ENCODE measurements around the gene COL7A1.
"Not testable (repeated sequence)": the region's sequence is repeated elsewhere in the genome, so short reads cannot be mapped to it uniquely, and the experiment has no call there.

The COL7A1 gene

DNA sequence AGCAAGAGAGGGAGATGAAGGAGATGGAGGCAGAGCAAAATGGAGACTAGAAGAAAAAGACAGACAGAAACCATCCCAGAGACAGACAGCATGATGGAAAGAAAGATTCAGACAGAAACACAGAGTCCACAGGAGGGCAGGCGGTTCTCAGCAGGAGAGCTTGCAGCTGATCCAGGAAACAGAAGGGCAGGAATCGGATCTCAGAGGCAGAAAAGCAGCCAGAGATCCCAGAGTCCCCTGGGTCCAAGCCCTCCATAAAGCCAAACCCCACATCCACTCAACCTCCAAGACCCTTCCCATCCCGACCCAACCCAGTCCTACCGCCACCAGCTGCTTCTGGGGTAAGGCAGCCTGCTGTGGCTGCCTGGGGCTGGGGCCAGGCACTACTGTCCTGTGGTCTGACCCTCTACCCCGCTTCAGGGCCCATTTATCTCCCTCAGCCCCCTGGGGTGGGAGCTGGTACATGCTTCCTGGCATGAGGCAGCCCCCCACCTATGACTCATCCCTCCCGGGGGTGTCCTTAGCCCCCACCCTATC, 31.7 kb downstream of the COL7A1 start, which contains the start of gene UCN2:
Gene UCN2 (minus strand): TSS at position 400 of the 537 bp plus-strand sequence. CDS start 657 bp downstream, outside the sequence.
- no peak for DNase-seq (ENCODE audit: low read depth in 2 of 2)

DNA sequence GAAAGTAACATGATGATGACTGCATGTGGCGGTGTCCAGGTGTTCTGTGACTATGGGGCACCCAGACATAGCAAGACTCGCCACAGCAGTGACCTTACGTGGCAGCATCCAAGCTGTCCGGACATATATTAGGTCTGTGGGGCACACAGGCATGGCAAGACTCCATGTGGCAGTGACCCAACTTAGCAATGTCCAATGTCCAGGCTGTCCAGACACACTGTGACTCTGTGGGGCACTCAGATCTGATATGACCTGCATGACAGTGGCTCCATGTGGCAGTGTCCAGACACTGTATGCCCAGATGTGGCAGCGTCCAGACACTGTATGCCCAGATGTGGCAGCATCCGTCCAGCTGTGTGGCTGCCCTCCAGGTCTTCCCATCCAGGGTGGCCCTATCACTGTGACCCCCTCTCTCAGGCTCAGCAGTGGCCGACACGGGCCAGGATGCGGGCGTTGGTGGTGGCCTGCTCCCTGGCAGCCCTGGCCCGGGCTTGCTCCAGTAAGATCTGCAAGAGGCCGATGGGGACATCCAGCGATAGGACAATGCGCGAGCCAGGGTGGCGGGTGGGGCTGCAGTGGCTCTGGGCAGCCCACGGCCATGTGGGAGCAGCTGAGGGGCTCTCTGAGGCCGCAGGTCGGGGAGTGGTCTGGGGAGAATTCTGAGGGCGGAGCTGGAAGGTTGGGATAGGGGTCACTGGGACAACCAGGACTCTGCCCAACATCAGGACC, 32.6 kb downstream of the COL7A1 start:
- DNase-seq (ENCODE audit: low read depth in 2 of 2): no peak

DNA sequence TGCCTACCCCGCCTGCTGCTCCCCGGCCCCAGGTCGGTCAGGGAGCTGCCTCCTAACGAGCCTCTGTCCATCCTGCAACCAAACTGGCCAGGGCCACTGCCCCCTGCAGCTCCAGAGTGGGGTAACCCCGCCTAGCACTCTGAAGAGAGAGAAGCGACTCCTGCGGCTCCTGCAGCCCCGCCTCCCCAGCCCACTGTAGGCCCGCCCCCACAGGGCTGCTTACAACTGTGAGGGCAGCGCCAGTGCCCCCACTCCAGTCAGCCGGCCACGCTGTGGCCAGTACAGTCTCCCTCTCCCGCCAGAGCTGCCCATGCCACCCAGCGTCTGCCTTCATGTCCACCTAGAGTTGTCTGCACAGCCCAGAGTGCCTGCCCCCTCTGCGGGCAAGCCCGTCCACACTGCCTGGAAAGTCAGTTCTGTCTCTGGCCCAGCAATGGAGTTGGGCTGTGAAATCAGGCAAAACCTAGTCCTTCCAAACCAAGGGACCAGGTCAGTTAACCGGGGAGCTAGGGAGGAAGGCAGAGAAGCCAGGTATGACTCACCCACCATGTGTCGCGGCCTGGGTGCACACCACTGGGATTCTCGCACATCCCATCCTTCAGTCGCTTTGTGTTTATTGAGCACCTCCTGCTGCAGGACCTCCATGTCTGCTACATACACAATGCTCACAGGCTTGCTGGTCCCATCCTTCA, 33.9 kb downstream of the COL7A1 start:
- DNase-seq (ENCODE audit: low read depth in 2 of 2): no peak

GRCh38 chr3:48560648-48561018, 34.5 kb downstream of the COL7A1 start:
- DNase-seq (ENCODE audit: low read depth in 2 of 2): no peak

DNA sequence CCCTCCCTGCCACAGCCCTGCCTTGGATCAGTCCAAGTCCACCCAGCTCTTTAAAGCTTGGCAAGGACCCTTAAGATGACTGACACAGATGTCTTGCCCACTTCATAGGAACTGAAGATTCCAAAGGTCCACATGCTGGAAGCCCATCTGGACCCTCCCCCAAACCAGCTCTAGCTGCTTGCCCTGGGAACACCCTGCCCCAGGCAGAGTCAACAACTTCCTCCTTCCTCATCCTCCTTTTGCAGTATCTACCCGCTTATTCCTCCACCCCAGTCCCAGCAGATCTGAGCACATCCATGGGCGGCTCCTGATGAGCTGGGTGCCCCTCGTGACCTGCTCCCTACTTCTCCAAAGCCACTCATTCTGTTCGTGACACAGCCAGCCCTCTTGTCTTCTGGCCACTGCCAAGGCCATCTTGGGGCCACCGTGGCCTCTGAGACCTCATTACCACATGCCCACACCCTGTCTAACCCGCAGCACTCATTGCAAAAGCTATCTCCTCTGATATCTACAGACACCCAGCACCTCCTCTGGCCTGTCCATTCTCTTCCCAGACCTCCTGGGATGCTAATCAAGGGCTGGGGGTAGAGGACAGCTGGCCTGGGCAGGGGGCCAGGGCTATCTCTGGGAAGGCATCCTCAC, 36.5 kb downstream of the COL7A1 start:
- no peak for DNase-seq (ENCODE audit: low read depth in 2 of 2)

GRCh38 chr3:48556796-48557626, 38.1 kb downstream of the COL7A1 start, which contains the start of gene PFKFB4:
Gene PFKFB4 (minus strand): TSS chr3:48556803. CDS start chr3:48556777, 26 bp downstream.
- peak; percentile 98 to 99 for DNase-seq (ENCODE audit: low read depth in 2 of 2)

DNA sequence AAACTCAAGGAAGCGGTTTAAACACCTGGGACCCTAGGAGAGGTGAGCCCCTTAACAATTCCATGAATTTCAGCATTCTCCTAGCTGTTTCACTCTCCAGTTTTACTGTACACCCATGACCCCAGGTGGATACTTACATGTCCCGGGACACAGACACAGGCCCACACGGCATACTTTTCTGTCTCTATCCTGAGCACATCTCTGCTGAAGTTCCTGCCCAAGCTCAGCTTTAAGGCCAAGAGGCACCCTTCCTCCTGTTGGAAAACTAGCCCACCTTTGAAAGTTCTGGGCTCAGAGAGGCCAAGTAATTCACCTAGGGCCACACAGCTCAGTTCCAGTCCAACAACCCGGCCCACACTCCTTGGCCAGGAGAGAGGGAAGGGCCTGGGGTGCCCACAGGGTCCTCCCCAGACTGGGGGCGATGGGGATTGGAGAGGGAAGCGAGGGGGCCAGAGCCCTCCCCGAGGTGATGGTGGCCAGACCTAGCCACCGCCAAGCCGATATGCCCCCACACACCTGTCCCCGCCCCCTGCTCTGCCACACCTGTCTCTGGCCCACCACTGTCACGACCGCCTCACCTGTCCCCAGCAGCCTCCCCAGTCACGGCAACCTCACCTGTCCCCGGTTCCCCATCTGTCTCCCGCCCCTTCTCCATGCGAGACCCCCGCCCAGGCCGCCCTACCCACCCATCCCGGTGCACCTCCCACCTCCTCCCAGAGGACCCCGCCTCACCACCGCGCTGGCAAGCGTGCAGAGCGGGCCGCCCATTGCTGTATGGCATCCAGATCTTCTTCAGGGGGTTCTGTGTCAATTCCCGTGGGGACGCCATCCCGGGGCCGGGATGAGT, 39.0 kb downstream of the COL7A1 start:
- DNase-seq (ENCODE audit: low read depth in 2 of 2): no peak

GRCh38 chr3:48555231-48555948, 39.7 kb downstream of the COL7A1 start:
- DNase-seq (ENCODE audit: low read depth in 2 of 2): no peak

DNA sequence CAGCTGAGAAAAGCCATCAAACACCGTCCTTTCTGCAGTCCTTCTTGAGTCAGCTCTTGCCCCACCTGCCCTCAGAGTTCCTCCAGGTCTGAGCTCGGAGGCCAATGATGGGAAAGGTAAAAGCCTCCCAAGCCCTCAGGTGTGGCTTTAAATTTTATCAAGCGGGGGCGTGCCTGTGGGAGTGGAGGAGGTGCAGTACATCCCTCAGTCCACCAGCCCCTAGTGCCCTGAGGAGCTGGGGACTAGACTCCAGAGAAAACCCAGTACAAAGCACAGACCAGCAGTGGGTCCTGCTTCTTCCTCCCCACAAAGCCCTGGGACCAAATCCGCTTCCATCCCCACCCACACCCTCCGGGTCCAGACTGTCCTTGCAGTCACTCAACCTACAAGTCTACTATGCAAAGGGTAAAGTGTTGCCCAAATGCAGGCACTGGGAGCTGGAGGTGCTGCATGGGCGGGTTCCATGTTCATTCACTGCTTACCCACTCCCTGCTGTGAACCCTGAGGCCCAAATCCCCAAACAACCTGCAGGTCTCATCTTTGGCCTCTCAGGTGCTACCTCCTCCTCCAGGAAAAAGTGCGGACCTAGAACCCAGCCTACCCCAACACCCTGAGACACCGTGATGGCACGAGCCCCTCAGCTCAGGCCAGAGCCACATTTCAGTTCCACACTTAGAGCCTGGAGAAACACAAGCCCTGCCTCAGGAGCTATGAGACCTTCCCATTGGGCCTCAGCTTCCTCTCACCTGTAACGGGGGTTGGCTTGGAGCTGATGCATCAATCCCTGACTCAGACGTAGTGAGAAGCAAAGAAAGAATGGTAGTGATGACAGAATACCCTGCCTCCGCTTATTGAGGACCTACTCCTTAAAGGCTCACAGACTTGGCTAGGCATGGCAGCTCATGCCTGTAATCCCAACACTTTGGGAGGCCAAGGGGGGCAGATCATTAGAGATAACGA, 41.0 kb downstream of the COL7A1 start:
- DNase-seq (ENCODE audit: low read depth in 2 of 2): no peak

DNA sequence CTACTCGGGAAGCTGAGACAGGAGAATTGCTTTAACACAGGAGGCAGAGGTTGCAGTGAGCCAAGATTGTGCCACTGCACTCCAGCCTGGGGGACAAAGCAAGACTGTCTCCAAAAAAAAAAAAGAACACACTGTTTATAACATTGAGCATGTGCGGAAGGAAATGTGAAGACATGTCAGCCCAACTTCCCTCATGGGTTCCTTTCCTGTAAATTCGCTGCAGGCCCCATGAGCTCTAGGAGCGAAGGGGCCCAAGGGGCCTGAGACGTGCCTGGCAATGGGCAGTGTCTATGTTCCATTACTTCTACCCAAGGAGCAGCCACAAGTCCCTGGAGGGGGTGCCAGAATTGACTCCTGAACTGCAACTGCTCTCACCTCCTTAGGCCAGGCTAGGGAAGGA, 41.8 kb downstream of the COL7A1 start:
- DNase-seq (ENCODE audit: low read depth in 2 of 2): no peak

DNA sequence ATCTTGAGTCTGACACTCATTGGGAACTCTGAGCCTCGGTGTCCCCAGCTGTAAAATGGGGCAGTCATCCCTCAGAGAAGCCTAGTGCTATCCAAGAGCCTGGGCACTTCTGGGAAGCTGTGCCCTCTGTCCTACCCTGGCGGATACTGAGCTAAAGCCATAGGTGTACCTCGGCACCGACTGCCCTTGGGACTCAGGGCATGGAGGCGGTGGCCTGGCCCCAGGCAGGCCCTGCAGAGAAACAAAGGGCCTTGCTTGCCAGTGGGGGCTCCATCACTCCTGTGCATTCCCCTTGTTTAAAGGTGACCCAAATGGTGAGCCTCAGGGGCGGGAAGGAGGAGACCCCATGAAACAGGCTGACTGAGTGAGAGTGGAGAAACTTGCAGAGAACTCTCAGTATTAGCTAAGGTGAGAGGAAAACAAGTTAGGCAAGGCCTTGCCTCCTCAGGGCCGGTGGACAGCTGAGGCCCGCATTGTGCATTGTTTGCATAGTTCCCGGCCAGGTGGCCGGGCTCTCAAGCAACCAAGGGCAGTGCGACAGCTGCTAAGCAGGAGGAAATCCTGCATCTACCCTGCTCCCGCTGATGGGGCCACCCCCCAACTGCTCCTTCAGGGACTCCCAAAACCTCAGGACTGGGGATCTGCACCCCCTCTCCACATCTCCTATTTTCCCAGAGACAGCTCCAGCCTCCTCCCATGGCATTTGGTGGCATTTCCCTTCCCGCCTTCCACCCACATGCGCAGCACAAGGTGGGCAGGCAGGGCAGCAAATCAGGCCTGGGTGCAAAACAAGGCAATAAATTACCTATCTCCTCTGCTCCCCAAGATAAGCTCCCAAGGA, 42.8 kb downstream of the COL7A1 start:
- no peak for DNase-seq (ENCODE audit: low read depth in 2 of 2)

DNA sequence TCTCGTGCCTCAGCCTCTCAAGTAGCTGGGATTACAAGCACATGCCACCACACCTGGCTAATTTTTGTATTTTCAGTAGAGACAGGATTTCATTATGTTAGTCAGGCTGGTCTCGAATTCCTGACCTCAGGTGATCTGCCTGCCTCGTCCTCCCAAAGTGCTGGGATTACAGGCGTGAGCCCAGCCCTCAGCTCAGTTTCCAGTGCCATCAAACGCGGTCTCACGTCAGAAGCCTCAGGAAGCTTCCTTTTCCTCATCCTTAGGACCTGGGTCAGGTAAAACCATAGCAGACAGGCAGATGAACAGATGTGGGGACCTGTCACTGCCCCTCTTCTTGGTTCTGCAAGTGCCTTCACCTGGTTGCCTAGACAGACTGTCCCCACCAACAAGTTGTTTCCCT, 43.5 kb downstream of the COL7A1 start:
- not testable (repeated sequence) for DNase-seq (ENCODE audit: low read depth in 2 of 2)

- DNase-seq (ENCODE audit: low read depth in 2 of 2): peak; percentile 68 to 69
Measured at GRCh38 chr3:48548729-48549705, 46.1 kb downstream of the COL7A1 start.

DNA sequence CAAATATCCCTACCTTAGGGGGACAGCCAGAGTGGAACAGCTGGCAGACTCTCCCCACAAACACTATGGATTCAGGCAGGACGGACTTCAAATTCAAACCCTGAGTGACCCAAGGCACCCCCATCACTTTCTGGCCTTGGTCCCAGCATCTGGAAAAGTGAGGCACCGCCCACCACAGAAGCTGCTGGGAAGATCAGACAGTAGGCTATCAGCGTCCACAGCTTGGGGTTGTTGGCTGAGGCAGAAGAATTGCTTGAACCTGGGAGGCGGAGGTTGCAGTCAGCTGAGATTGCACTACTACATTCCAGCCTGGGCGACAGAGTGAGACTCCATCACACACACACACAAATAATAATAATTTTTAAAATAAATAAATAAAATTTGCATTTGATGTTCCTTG, 47.0 kb downstream of the COL7A1 start:
- no peak for DNase-seq (ENCODE audit: low read depth in 2 of 2)

DNA sequence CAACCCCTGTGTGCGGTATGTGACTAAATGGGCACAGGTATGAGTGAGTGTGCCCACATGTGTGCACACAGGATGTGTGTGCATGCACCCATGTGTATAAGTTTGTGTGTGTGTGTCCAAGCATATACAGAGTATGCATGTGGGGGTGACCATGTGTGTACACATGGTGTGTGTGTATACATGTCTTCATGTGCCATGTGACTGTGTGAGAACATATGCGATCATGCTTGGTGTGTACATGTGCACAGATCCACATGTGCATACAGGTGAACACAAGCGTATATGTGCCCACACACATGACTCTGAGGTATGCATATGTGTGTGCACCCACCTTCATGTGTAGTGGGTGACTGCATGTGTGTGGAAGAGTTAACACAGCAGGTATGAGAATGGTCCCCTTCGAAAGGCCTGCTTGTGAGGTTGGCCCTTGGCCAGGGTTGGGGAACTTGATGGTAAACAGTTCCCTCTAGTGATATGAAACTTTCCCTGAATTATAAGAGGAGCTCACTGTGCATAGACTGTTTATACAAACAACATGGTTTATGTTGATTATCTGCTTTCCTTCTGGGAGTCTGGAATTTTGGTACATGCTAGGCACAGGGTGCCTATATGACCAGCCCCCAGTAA, 48.8 kb downstream of the COL7A1 start:
- no peak for DNase-seq (ENCODE audit: low read depth in 2 of 2)

DNA sequence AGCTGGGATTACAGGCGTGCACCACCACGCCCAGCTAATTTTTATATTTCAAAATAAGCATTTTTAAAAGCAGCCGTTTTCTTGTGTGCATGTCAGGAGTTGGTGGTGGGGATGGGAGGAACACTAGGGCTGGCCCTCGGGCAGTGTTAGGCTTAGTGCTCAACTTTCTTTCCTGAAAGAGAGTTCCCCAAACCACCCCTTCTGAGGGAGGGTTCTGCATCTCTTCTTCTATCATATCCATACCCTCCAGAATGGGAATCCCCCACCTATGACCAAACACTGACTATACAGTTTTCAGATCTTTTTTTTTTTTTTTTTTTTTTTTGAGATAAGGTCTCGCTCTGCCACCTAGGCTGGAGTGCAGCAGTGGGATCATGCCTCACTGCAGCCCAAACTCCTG, 51.0 kb downstream of the COL7A1 start:
- DNase-seq (ENCODE audit: low read depth in 2 of 2): no peak
